ENCODE results near the gene REEP1.

- no peak for TF ChIP-seq CTCF (IDR thresholded peaks at IDR 0.05)
- TF ChIP-seq POLR2A (IDR thresholded peaks at IDR 0.05), result no peak
Observed at GRCh38 chr2:86338778-86339295, 1.4 kb upstream of the REEP1 start.

All from Peyer's patch (tissue), 4 donors.